Kidney (tissue), 14 donors: ENCODE data around the gene PTPA. TPM values are rescaled to one million over a fixed set of nuclear protein-coding genes. Genes with fewer than 3 reads are reported as not detected.

Source experiments
- DNase-seq, 5 donors: peaks; one replicate each; pipeline ENCODE4 v3.0.0-alpha.2; 2013 to 2020
- FAIRE-seq: peaks from 2 replicates; lab custom pipeline; 2012; peaks lifted over from hg19 to GRCh38; lab: Jason Lieb, UNC
- H3K27ac ChIP-seq, 2 donors: one replicate each; pipeline ENCODE4 v1.7.0; 2013; ENCODE audit warnings: low read depth in 2 of 2, low read length in 2 of 2, inconsistent platforms in 1 of 2
- H3K27me3 ChIP-seq: one replicate; pipeline ENCODE4 v1.7.1; 2013; ENCODE audit warnings: low read length, inconsistent platforms; ENCODE audit not compliant: control insufficient read depth, insufficient read depth
- H3K36me3 ChIP-seq, 3 donors: one replicate each; pipeline versions ENCODE4 v1.7.0 to v1.7.1; 2013; ENCODE audit warnings: low read length in 3 of 3, control low read depth in 1 of 3, inconsistent platforms in 1 of 3; ENCODE audit not compliant: insufficient read depth in 3 of 3, control insufficient read depth in 2 of 3
- H3K4me1 ChIP-seq, 3 donors: one replicate each; pipeline versions ENCODE4 v1.7.0 to v1.7.1; 2013; ENCODE audit warnings: low read length in 3 of 3, inconsistent platforms in 1 of 3, low read depth in 1 of 3; ENCODE audit not compliant: control insufficient read depth in 2 of 3, insufficient read depth in 2 of 3
- H3K4me3 ChIP-seq, 3 donors: one replicate each; pipeline versions ENCODE4 v1.7.0 to v1.8.1; 2013; ENCODE audit warnings: low read length in 3 of 3, control low read depth in 1 of 3, inconsistent platforms in 1 of 3
- H3K9ac ChIP-seq, 3 donors: one replicate each; pipeline versions ENCODE4 v1.7.0 to v1.7.1; 2013; ENCODE audit warnings: low read length in 3 of 3, control low read depth in 1 of 3, inconsistent platforms in 1 of 3
- H3K9me3 ChIP-seq, 3 donors: one replicate each; pipeline versions ENCODE4 v1.7.0 to v1.7.1; 2013; ENCODE audit warnings: low read length in 3 of 3, control low read depth in 1 of 3, inconsistent platforms in 1 of 3; ENCODE audit not compliant: control insufficient read depth in 2 of 3, insufficient read depth in 1 of 3
- CTCF ChIP-seq: IDR thresholded peaks from 3 replicates; pipeline ENCODE4 v1.5.1; 2012; ENCODE audit warnings: mild to moderate bottlenecking, moderate library complexity, borderline replicate concordance; ENCODE audit not compliant: insufficient read depth; ENCODE audit errors: extremely low read depth
- intact Hi-C: fragments of 100-400 bp; cut with DNase I; formaldehyde crosslinking; loops from one replicate; pipeline ENCODE4 v1.11.1; 2022
- polyA plus RNA-seq: library from polyadenylated mRNA; stranded (reverse); fragments of 350-450 nt; fragmentation: Illumina TruSeq; extraction: RNeasy Lipid Tissue Mini Kit (QIAGEN cat#74804); gene quantifications from one replicate; pipeline ENCODE4 v1.2.3, GENCODE V29; 2014; ENCODE audit warnings: low read depth, low replicate concordance; ENCODE audit not compliant: insufficient read depth
- total RNA-seq: library from RNA; stranded (reverse); fragmentation: NEBNext Ultra II Directional; extraction: Animal tissue kit (Norgen Biotek cat#: 25700); gene quantifications from one replicate; pipeline ENCODE4 v1.2.1, GENCODE V29; 2021
- donor health status: control.
- donor health status: control.
- donor health status: control.
- donor health status: control.
- donor health status: control.
- donor health status: DM: yes; HTN: yes; CAD: no.
- donor health status: Normal renal cell carcinoma (clear cell type).

PTPA gene
- total and polyA plus RNA-seq, 2 donors from 2014 or later, result 161 to 164 TPM

DNA sequence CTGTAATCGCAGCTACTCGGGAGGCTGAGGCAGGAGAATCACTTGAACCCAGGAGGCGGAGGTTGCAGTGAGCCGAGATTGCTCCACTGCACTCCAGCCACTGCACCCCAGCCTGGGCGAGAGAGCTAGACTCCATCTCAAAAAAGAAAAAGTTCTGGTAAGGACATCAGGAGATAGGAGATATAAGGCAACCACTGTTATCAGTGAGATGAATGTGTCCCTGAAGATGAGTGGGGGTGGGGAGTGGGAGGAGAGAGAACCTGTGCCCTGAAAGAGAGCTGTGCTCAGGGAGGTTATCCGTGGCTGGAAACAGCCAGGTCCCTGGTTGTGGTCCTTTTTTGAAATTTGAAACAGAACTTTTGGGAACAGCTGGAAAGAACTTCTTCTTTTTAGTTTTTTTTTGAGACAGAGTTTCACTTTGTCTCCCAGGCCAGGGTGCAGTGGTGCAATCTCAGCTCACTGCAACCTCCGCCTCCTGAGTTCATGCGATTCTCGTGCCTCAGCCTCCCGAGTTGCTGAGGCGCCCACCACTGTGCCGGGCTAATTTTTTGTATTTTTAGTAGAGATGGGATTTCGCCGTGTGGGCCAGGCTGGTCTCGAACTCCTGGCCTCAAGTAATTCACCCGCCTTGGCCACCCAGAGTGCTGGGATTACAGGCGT is 2.6 kb downstream of the PTPA start:
- no peak for TF ChIP-seq CTCF
- H3K27ac ChIP-seq, result no peak overlapping the region
- peaks cover 0 to 16% (median 10%) of the 10 kb centered on the region in 3 donors for H3K4me1 ChIP-seq
- H3K9ac ChIP-seq, result no peak overlapping the region
- intact Hi-C loops, result no loop called here
- no peaks in the 10 kb centered on the region for H3K27me3 ChIP-seq
- no peak overlapping the region for H3K4me3 ChIP-seq
- H3K9me3 ChIP-seq, result no peaks in the 10 kb centered on the region
- peak in 1 of 5 donors; percentile 35 for DNase-seq
- FAIRE-seq, result no peak
- no peaks in the 10 kb centered on the region for H3K36me3 ChIP-seq

GRCh38 chr9:129118799-129119198 is 7.6 kb downstream of the PTPA start:
- H3K27ac ChIP-seq, result no peak overlapping the region
- H3K9ac ChIP-seq, result no peak overlapping the region
- H3K36me3 ChIP-seq, result peaks cover 0 to 16% (median 9%) of the 10 kb centered on the region in 3 donors
- intact Hi-C loops, result no loop called here
- DNase-seq, result no peak
- H3K4me1 ChIP-seq, result peaks cover 0 to 5% (median 0%) of the 10 kb centered on the region in 3 donors
- H3K9me3 ChIP-seq, result no peaks in the 10 kb centered on the region
- H3K27me3 ChIP-seq, result no peaks in the 10 kb centered on the region
- TF ChIP-seq CTCF, result no peak
- H3K4me3 ChIP-seq, result no peak overlapping the region
- FAIRE-seq, result no peak

- peaks cover 0 to 25% (median 10%) of the 10 kb centered on the region in 3 donors for H3K36me3 ChIP-seq
- no peak overlapping the region for H3K27ac ChIP-seq
- intact Hi-C loops, result loop anchor here (10.0 kb wide), 1 partner anchor 663 kb away; no protein-coding TSS in a partner anchor
- no peak overlapping the region for H3K4me3 ChIP-seq
- no peak overlapping the region for H3K9ac ChIP-seq
- FAIRE-seq (no peak), DNase-seq (no peak)
- no peak for TF ChIP-seq CTCF
- H3K27me3 ChIP-seq, result no peaks in the 10 kb centered on the region
- no peaks in the 10 kb centered on the region for H3K9me3 ChIP-seq
- no peaks in the 10 kb centered on the region for H3K4me1 ChIP-seq
Measured at GRCh38 chr9:129121483-129121882, 10.3 kb downstream of the PTPA start.
